Aorta (tissue), 5 donors: ENCODE measurements around the gene PKD2L2. TPM values are rescaled to one million over a fixed set of nuclear protein-coding genes. Genes with fewer than 3 reads are reported as not detected.
"Not testable (repeated sequence)": the region's sequence is repeated elsewhere in the genome, so short reads cannot be mapped to it uniquely, and the experiment has no call there.

Experiments
- ATAC-seq: fragments of 200-7000 bp; cut with Tn5 transposase; one replicate; pipeline ENCODE4 v1.9.1; 2022; ENCODE audit warnings: moderate library complexity; ENCODE audit not compliant: low FRiP score
- DNase-seq, 2 donors: peaks; one replicate each; pipeline ENCODE4 v3.0.0-alpha.2; 2020
- H3K27ac ChIP-seq, 2 donors: one replicate each; pipeline ENCODE4 v1.5.1; 2013; ENCODE audit warnings: low read length in 2 of 2, mild to moderate bottlenecking in 2 of 2, moderate library complexity in 2 of 2, control low read depth in 1 of 2, inconsistent platforms in 1 of 2, low read depth in 1 of 2
- H3K27me3 ChIP-seq, 2 donors: one replicate each; pipeline ENCODE4 v1.6.1; 2013; ENCODE audit warnings: control low read depth in 1 of 2, low read length in 1 of 2, mild to moderate bottlenecking in 1 of 2, moderate library complexity in 1 of 2; ENCODE audit not compliant: insufficient read depth in 2 of 2, control insufficient read depth in 1 of 2
- H3K36me3 ChIP-seq, 2 donors: one replicate each; pipeline ENCODE4 v1.6.1; 2013; ENCODE audit warnings: control low read depth in 1 of 2, low read length in 1 of 2, mild to moderate bottlenecking in 1 of 2; ENCODE audit not compliant: insufficient read depth in 2 of 2, control insufficient read depth in 1 of 2
- H3K4me1 ChIP-seq, 2 donors: one replicate each; pipeline ENCODE4 v1.6.1; 2013; ENCODE audit warnings: low read length in 2 of 2, control low read depth in 1 of 2, mild to moderate bottlenecking in 1 of 2, moderate library complexity in 1 of 2; ENCODE audit not compliant: insufficient read depth in 2 of 2, control insufficient read depth in 1 of 2
- H3K4me3 ChIP-seq, 2 donors: one replicate each; pipeline ENCODE4 v1.5.1; 2013; ENCODE audit warnings: low read length in 2 of 2, control low read depth in 1 of 2, mild to moderate bottlenecking in 1 of 2
- H3K9me3 ChIP-seq: one replicate; pipeline ENCODE4 v1.6.1; 2013; ENCODE audit warnings: mild to moderate bottlenecking, low read length; ENCODE audit not compliant: control insufficient read depth
- WGBS, 2 donors: extraction: QIAGEN DNeasy Blood & Tissue Kit; methylation state at CpG; one replicate each; pipeline ENCODE4 v1.1.7; 2013; 5-methylcytosine and 5-hydroxymethylcytosine counted together
- intact Hi-C, 2 donors: fragments of 100-400 bp; cut with DNase I; formaldehyde crosslinking; loops; one replicate each; pipeline versions ENCODE4 v1.14.2 to v1.15.0; 2022
- polyA plus RNA-seq, 2 donors: library from polyadenylated mRNA; stranded (reverse); fragments of 200-250 nt; gene quantifications; one replicate each; pipeline ENCODE4 v1.2.3, GENCODE V29; 2013
- total RNA-seq, 2 donors: library from RNA; stranded (reverse); fragmentation: NEBNext Ultra II Directional; extraction: Animal tissue kit (Norgen Biotek cat#: 25700); gene quantifications; one replicate each; pipeline ENCODE4 v1.2.1, GENCODE V29; 2021
- donor health status: healthy with polysubstance abuse.
- donor health status: Bipolar disorder and iron deficiency.
- donor health status: DM: no; HTN: no; CAD: no.
- donor health status: DM: no; HTN: no; CAD: no.
- donor health status: DM: yes; HTN: yes; CAD: no.

Gene PKD2L2
- total and polyA plus RNA-seq, 4 donors: not detected

DNA sequence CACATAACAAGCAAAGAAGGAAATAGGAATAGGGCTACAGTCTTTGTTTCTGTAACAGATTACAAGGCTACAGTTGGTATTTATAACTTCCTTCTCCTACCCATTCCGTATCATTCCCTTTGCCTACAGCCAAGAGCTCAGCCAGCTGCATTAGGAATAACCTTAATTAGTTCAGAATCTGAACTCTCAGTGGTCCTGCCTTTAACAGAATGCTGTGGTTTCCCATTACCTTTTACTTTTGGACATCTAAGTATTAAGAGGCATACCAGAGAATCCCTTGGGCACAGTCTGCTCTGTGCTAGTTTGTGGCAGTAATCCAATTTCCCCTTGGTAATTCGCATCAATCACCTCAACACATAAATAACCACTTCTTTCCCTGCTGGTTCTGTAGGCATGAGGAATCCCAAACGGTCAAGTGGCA, 44.2 kb downstream of the PKD2L2 start:
- H3K9me3 ChIP-seq: no peaks in the 10 kb centered on the region
- H3K4me3 ChIP-seq: no peak overlapping the region
- peaks cover 0 to 3% of the 10 kb centered on the region in 2 donors for H3K36me3 ChIP-seq
- intact Hi-C loops: no loop called here
- 3 to 6% methylated on average over 3 of the region's 3 CpGs for WGBS, 2 donors
- H3K4me1 ChIP-seq: peaks cover 4 to 13% of the 10 kb centered on the region in 2 donors
- ATAC-seq (peak; percentile 54), DNase-seq (no peak)
- H3K27me3 ChIP-seq: no peaks in the 10 kb centered on the region
- H3K27ac ChIP-seq: no peak overlapping the region

DNA sequence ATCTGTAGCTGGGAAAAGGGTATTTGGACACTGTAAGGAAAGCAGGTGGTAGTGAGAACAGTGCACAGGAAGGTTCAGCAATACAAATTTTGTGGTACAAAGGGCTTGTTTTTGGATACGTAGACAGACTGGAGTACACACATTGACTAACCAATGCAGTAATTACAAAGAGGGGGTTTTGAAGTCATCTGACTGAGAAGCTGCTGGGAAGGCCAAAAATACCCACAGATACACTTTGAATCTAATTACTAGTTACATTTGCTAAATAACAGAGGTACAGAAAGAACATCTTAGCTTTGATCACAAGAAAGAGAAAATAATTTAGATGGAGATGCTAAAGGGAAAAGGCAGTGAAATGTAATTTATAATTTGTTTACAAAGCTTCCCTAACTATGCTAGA, 45.9 kb downstream of the PKD2L2 start:
- no peak for DNase-seq
- H3K4me1 ChIP-seq: peaks cover 4 to 13% of the 10 kb centered on the region in 2 donors
- no peak overlapping the region for H3K27ac ChIP-seq
- intact Hi-C loops: no loop called here
- WGBS, 2 donors: 82 to 91% methylated on average over 1 of the region's 1 CpG
- no peaks in the 10 kb centered on the region for H3K9me3 ChIP-seq
- H3K27me3 ChIP-seq: no peaks in the 10 kb centered on the region
- H3K4me3 ChIP-seq: no peak overlapping the region
- ATAC-seq: no peak
- peaks cover 2 to 8% of the 10 kb centered on the region in 2 donors for H3K36me3 ChIP-seq

DNA sequence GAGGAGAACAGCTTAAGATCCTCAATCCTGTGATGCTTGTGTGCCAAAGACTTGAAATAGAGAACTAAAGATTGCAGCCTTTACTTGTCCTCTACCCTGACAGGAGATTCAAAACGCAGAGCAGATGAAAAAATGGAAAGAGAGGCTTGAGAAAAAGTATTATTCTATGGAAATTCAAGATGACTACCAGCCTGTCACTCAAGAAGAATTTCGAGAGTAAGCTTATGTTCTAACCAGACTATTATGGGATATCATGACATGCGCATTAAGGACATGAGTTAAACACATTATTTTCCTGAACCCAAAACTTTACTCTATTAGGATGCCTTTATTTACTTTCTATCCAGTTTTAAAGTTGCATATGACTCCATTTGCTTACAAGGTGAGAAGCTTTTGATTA, 46.4 kb downstream of the PKD2L2 start:
- WGBS, 2 donors: 59 to 72% methylated on average over 3 of the region's 3 CpGs
- no peak for DNase-seq
- intact Hi-C loops: no loop called here

DNA sequence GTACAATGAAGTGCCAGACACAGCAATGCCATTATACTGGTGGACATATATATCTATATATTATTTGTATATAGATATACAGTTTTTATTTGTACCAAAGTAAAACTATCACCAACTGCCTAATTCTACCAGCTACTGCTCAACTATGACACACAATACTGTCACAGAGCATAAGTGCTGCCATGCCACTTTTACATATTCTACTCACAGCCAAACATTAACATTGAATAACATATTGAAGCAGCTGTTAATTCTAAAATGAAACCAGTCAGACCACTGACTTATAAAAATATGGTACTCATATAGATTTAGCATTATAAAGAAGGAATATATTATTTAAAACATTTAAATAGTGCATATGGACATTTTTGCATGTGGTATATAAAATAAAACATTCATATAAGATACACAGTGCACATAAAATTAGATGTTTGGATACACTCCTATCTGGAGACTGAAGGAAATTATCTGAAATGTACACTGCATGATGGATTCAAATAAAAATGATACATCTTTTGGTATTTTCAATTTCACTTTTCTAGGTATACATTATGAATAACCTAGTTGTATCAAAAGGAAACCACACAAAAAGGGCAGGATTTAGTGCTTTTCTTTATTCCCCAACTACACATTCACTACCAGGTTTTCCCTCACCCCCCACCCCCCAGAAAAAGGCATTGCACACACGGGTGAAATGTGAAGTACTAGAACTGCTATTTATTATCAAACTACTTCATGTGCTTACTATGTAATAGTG, 48.9 kb downstream of the PKD2L2 start:
- Histone ChIP-seq H3K9me3 (no peaks in the 10 kb centered on the region), H3K4me3 (no peak overlapping the region), H3K27me3 (no peaks in the 10 kb centered on the region), H3K36me3 (peaks cover 2 to 11% of the 10 kb centered on the region in 2 donors), H3K4me1 (peaks cover 4 to 6% of the 10 kb centered on the region in 2 donors), H3K27ac (no peak overlapping the region)
- ATAC-seq: no peak
- 23 to 29% methylated on average over 1 of the region's 1 CpG for WGBS, 2 donors
- intact Hi-C loops: no loop called here
- DNase-seq: no peak

More for the DNA sequence above, 46.4 kb downstream of the PKD2L2 start:
- Histone ChIP-seq H3K27ac (no peak overlapping the region), H3K27me3 (no peaks in the 10 kb centered on the region), H3K4me3 (no peak overlapping the region), H3K36me3 (peaks cover 2 to 8% of the 10 kb centered on the region in 2 donors), H3K4me1 (peaks cover 4 to 13% of the 10 kb centered on the region in 2 donors), H3K9me3 (no peaks in the 10 kb centered on the region)
- no peak for ATAC-seq

DNA sequence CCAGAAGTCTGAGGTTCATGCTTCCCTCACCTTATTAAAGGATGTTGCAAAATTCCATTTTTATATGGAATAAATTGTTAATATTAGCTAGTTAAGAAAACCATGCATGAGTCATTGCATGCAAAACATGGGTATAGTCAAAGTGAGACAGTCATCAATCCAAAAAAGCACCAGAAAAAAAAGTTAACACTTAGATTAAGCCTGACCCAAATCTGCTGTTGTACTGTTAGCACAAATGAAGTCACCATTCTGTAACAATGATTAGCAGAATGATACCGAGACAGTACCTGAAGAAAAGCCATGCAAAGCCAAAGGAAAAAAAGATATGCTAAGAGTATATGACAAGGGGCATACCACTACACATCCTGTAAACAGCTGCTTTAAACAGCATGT, 49.5 kb downstream of the PKD2L2 start:
- no peak for ATAC-seq

DNA sequence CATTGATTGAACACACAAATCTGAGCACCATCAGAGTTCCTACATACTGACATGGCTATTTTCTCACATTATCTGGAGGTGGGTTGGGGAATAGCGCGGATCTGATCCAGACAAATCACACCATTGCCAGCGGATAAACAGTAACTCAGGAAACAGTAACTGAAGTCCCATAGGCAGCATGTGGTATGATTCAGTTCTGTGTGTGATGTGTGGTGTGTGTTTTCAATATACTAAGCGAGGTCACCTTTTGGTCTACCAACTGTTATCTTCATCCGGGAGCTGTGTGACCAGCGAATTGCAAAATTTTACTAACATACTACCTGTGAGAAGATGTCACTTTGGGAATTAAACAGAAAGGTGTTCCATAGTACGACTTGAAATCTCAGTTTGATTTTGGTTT, 50.1 kb downstream of the PKD2L2 start:
- no peak overlapping the region for H3K27ac ChIP-seq
- no peaks in the 10 kb centered on the region for H3K27me3 ChIP-seq
- H3K36me3 ChIP-seq: peaks cover 2 to 11% of the 10 kb centered on the region in 2 donors
- no peaks in the 10 kb centered on the region for H3K4me1 ChIP-seq
- no peak overlapping the region for H3K4me3 ChIP-seq
- DNase-seq: no peak
- intact Hi-C loops: no loop called here
- no peaks in the 10 kb centered on the region for H3K9me3 ChIP-seq
- ATAC-seq: no peak
- 78 to 79% methylated on average over 7 of the region's 7 CpGs for WGBS, 2 donors

More for the DNA sequence above, 49.5 kb downstream of the PKD2L2 start:
- intact Hi-C loops: no loop called here
- H3K4me3 ChIP-seq: no peak overlapping the region
- 76 to 81% methylated on average over 1 of the region's 1 CpG for WGBS, 2 donors
- peaks cover under 1% of the 10 kb centered on the region in 2 donors for H3K4me1 ChIP-seq
- no peak for DNase-seq
- peaks cover 2 to 11% of the 10 kb centered on the region in 2 donors for H3K36me3 ChIP-seq
- H3K27me3 ChIP-seq: no peaks in the 10 kb centered on the region
- no peaks in the 10 kb centered on the region for H3K9me3 ChIP-seq
- H3K27ac ChIP-seq: no peak overlapping the region

DNA sequence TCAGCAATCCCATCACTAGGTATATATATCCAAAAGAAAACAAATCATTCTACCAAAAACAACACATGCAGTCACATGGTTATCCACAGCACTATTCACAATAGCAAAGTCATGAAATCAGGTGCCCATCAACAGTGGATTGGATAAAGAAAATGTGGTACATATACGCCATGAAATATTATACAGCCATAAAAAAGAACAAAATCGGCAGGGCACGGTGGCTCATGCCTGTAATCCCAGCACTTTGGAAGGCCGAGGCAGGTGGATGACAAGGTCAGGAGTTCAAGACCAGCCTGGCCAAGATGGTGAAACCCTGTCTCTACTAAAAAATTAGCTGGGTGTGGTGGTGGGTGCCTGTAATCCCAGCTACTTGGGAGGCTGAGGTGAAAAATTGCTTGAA, 55.0 kb downstream of the PKD2L2 start:
- DNase-seq, H3K27ac ChIP-seq, H3K4me1 ChIP-seq, H3K9me3 ChIP-seq, H3K4me3 ChIP-seq, H3K27me3 ChIP-seq, ATAC-seq: not testable (repeated sequence)
- 98% methylated on average over 4 of the region's 4 CpGs for WGBS, 2 donors
- peaks cover 2 to 10% of the 10 kb centered on the region in 2 donors for H3K36me3 ChIP-seq
- intact Hi-C loops: loop anchor here in 1 of 2 donors (10.0 kb wide), 1 partner anchor 169 kb away; no protein-coding TSS in a partner anchor

DNA sequence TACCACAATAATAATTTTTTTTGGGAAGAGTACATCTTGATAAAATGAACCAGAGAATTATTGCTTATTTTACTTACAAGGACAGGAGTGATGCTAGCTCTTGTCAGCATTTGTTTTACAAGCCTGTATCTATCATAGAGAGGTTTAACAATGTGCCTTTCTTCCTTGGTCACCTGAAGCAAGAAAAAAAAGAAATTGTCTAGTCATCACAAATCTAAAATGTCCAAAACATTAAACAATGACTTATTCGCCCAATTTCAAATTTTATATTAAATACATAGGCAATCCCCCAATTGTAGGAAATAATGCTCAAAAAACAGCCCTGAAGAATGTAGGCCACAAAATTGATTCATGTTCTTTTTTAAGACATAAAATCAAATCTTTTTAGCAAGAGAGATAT, 56.6 kb downstream of the PKD2L2 start:
- no peak overlapping the region for H3K4me3 ChIP-seq
- no peaks in the 10 kb centered on the region for H3K4me1 ChIP-seq
- no peaks in the 10 kb centered on the region for H3K27me3 ChIP-seq
- H3K27ac ChIP-seq: no peak overlapping the region
- H3K9me3 ChIP-seq: no peaks in the 10 kb centered on the region
- no peak for DNase-seq
- 95 to 97% methylated on average over 1 of the region's 1 CpG for WGBS, 2 donors
- ATAC-seq: no peak
- intact Hi-C loops: loop anchor here in 1 of 2 donors (10.0 kb wide), 1 partner anchor 171 kb away; no protein-coding TSS in a partner anchor
- peaks cover 0 to 7% of the 10 kb centered on the region in 2 donors for H3K36me3 ChIP-seq
